Neural crest cell (in vitro differentiated cells): ENCODE results near the gene DIP2C. TPM values are rescaled to one million over a fixed set of nuclear protein-coding genes. Genes with fewer than 3 reads are reported as not detected.

Source experiments
- DNase-seq: peaks from one replicate; pipeline ENCODE4 v3.0.0; 2021; ENCODE audit warnings: low read depth, mixed read lengths, low spot score
- H3K27ac Mint-ChIP-seq: one replicate; pipeline ENCODE4 v1.8.0; 2021; ENCODE audit warnings: mild to moderate bottlenecking, mixed read lengths; ENCODE audit not compliant: unreplicated experiment
- H3K27me3 Mint-ChIP-seq: 2 replicates; pipeline ENCODE4 v1.8.0; 2021; ENCODE audit warnings: low read depth, mild to moderate bottlenecking, mixed read lengths
- H3K36me3 Mint-ChIP-seq: 2 replicates; pipeline ENCODE4 v1.8.0; 2021; ENCODE audit warnings: low read depth, mild to moderate bottlenecking, mixed read lengths
- H3K4me1 Mint-ChIP-seq: 2 replicates; pipeline ENCODE4 v1.8.0; 2021; ENCODE audit warnings: mixed read lengths
- H3K4me3 Mint-ChIP-seq: one replicate; pipeline ENCODE4 v1.8.0; 2021; ENCODE audit warnings: mild to moderate bottlenecking, mixed read lengths
- H3K9me3 Mint-ChIP-seq: 2 replicates; pipeline ENCODE4 v1.8.0; 2021; ENCODE audit warnings: mixed read lengths
- total RNA-seq: library from RNA; stranded (reverse); gene quantifications from 2 replicates; pipeline ENCODE4 v1.2.1, GENCODE V29; 2021
- TF ChIP-seq, protein P1 (sequence below): fragments of 200-600 bp; sonication (generic); conservative IDR thresholded peaks from 2 replicates; pipeline ENCODE4 v1.5.0; 2021; ENCODE audit warnings: antibody characterized with exemption, mild to moderate bottlenecking

DIP2C gene
- total RNA-seq, 1 donor from 2014 or later = 21.7 TPM

DNA sequence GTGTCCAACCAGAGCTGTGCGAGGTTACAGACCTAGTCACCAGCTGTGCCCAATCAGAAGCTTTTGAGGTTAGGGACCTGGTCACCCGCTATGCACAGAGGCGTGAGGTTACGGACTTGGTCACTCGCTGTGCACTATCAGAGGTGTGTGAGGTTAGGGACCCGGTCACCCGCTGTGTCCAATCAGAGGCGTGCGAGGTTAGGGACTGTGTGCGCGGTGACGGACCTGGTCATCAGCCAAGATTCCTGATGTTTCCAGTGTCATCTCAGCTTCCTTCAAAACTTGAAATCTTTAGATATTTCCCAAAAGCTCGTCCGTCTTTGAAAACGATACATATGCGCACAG is 182.1 kb downstream of the DIP2C start:
- Mint-ChIP-seq H3K36me3 (no peaks in the 10 kb centered on the region), H3K27me3 (no peaks in the 10 kb centered on the region), H3K27ac (no peak overlapping the region), H3K9me3 (no peaks in the 10 kb centered on the region), H3K4me3 (no peak overlapping the region), H3K4me1 (peaks cover 33% of the 10 kb centered on the region)
- no peak for DNase-seq
- TF ChIP-seq, protein P1, sequence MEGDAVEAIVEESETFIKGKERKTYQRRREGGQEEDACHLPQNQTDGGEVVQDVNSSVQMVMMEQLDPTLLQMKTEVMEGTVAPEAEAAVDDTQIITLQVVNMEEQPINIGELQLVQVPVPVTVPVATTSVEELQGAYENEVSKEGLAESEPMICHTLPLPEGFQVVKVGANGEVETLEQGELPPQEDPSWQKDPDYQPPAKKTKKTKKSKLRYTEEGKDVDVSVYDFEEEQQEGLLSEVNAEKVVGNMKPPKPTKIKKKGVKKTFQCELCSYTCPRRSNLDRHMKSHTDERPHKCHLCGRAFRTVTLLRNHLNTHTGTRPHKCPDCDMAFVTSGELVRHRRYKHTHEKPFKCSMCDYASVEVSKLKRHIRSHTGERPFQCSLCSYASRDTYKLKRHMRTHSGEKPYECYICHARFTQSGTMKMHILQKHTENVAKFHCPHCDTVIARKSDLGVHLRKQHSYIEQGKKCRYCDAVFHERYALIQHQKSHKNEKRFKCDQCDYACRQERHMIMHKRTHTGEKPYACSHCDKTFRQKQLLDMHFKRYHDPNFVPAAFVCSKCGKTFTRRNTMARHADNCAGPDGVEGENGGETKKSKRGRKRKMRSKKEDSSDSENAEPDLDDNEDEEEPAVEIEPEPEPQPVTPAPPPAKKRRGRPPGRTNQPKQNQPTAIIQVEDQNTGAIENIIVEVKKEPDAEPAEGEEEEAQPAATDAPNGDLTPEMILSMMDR = no peak

GRCh38 chr10:506451-507354 is 182.8 kb downstream of the DIP2C start:
- Mint-ChIP-seq H3K4me1 (peaks cover 29% of the 10 kb centered on the region), H3K27me3 (no peaks in the 10 kb centered on the region), H3K9me3 (no peaks in the 10 kb centered on the region), H3K36me3 (no peaks in the 10 kb centered on the region), H3K4me3 (no peak overlapping the region), H3K27ac (peak overlapping the region; percentile 69)
- no peak for DNase-seq
- TF ChIP-seq, protein P1 = no peak

- Mint-ChIP-seq H3K36me3 (no peaks in the 10 kb centered on the region), H3K27ac (no peak overlapping the region), H3K27me3 (no peaks in the 10 kb centered on the region), H3K4me3 (no peak overlapping the region), H3K4me1 (peaks cover 16% of the 10 kb centered on the region), H3K9me3 (no peaks in the 10 kb centered on the region)
- no peak for DNase-seq
- TF ChIP-seq, protein P1 = no peak
Measured at GRCh38 chr10:505419-505818, 184.0 kb downstream of the DIP2C start.

DNA sequence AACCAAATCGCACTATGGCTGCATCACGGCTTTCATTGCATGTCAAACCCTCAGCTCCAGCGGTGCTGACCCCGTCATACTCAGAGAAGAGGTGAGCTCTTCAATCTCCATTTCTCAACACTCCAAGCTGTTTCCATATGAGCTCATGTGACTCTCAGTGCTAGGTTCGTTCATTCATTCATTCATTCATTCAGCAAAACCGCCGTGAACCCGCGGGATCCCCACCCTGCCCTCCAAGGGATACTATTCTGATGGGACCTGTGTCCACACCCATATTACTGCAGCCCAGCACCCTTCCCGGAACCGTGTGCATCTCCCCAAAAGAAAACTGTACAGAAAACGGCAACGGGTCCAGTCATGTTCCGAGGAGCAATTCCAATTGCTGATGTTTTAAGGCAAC is 184.7 kb downstream of the DIP2C start:
- Mint-ChIP-seq H3K27me3 (no peaks in the 10 kb centered on the region), H3K36me3 (no peaks in the 10 kb centered on the region), H3K9me3 (no peaks in the 10 kb centered on the region), H3K27ac (peak overlapping the region; percentile 16), H3K4me1 (peaks cover 14% of the 10 kb centered on the region), H3K4me3 (no peak overlapping the region)
- TF ChIP-seq, protein P1 = no peak
- DNase-seq = no peak

GRCh38 chr10:504121-504611 is 185.3 kb downstream of the DIP2C start:
- Mint-ChIP-seq H3K27me3 (no peaks in the 10 kb centered on the region), H3K4me1 (peaks cover 17% of the 10 kb centered on the region)

More at GRCh38 chr10:504121-504611, 185.3 kb downstream of the DIP2C start:
- no peak for DNase-seq
- no peak overlapping the region for H3K4me3 Mint-ChIP-seq
- H3K27ac Mint-ChIP-seq = no peak overlapping the region
- no peaks in the 10 kb centered on the region for H3K36me3 Mint-ChIP-seq
- H3K9me3 Mint-ChIP-seq = no peaks in the 10 kb centered on the region
- TF ChIP-seq, protein P1 = no peak
